GM18858 (cell line): ENCODE results near the gene SPA17.

Experiments
- ATAC-seq: cut with Tn5 transposase; IDR thresholded peaks from one replicate; pipeline ENCODE4 v1.9.1; 2021; ENCODE audit not compliant: unreplicated experiment

Gene SPA17

GRCh38 chr11:124722176-124722575 is 48.5 kb downstream of the SPA17 start:
- no peak for ATAC-seq

GRCh38 chr11:124724979-124725718 is 51.4 kb downstream of the SPA17 start:
- peak; percentile 86 for ATAC-seq

- no peak for ATAC-seq
These were observed 52.0 kb downstream of the SPA17 start for GRCh38 chr11:124725719-124726105.

GRCh38 chr11:124727474-124727873 is 53.8 kb downstream of the SPA17 start:
- ATAC-seq = no peak

GRCh38 chr11:124728134-124728533 is 54.4 kb downstream of the SPA17 start:
- no peak for ATAC-seq

- no peak for ATAC-seq
These were observed 55.9 kb downstream of the SPA17 start for GRCh38 chr11:124729571-124729970.

GRCh38 chr11:124732230-124732629 is 58.5 kb downstream of the SPA17 start:
- no peak for ATAC-seq

GRCh38 chr11:124736736-124737135 is 63.0 kb downstream of the SPA17 start:
- ATAC-seq = no peak

- no peak for ATAC-seq
These were observed 64.1 kb downstream of the SPA17 start for GRCh38 chr11:124737638-124738305.

- ATAC-seq = no peak
These were observed 65.2 kb downstream of the SPA17 start for GRCh38 chr11:124738713-124739478.

GRCh38 chr11:124739479-124740276 is 66.0 kb downstream of the SPA17 start, which contains the start of gene NRGN:
NRGN (plus strand) TSS chr11:124739942; CDS start chr11:124740085, 143 bp downstream.
- peak; percentile 93 for ATAC-seq

GRCh38 chr11:124740277-124740882 is 66.7 kb downstream of the SPA17 start:
- no peak for ATAC-seq

GRCh38 chr11:124742555-124742954 is 68.9 kb downstream of the SPA17 start:
- no peak for ATAC-seq

- ATAC-seq = no peak
These were observed 69.3 kb downstream of the SPA17 start for GRCh38 chr11:124743050-124743449.

GRCh38 chr11:124745270-124745834 is 71.6 kb downstream of the SPA17 start:
- no peak for ATAC-seq

- no peak for ATAC-seq
These were observed 72.3 kb downstream of the SPA17 start for GRCh38 chr11:124745835-124746620.

- ATAC-seq = peak; percentile 82
These were observed 73.0 kb downstream of the SPA17 start for GRCh38 chr11:124746621-124747243.
